ENCODE data around the gene HOXC10.

HOXC10 gene

GRCh38 chr12:53939141-53940108 lies 45.5 kb upstream of the HOXC10 start:
- no peak for TF ChIP-seq CTCF (IDR thresholded peaks at IDR 0.05; ENCODE audit: low read depth, low read length)
- no peak overlapping the region for H3K4me3 ChIP-seq (ENCODE audit: low read depth, low read length)
- no peak for DNase-seq (ENCODE audit: low read depth, low spot score)
- in situ Hi-C loops (cut with HindIII; ENCODE audit: low sequenced_read_pairs) = no loop called here

DNA sequence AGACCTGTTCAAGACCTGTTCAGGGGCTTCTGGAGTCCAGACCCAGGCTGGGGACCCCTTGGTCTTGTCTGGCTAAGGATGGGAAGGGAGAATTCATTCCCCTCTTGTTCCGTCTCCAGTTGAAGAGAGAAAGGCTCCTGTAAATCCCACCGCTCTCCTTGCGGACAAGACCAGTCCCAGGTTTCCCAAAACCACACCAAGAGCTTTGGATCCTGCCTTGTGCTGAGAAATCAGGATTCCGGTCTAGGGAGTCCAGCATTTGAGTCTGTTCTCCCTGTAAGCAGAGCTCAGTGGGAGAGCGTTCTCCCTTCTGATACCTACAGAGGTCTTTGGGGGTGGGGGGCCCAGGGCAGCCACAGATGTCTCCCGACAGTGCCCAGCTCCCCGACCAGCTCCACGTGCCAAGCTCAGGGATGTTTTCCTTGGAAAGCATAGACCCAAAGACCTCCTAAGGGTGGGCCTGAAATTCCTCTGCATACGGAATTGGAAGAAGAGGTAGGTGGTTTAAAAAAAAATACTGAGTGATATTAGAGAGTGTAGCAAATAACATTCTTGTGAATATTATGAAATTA lies 44.4 kb upstream of the HOXC10 start:
- TF ChIP-seq CTCF (IDR thresholded peaks at IDR 0.05; ENCODE audit: low read depth, low read length) = no peak
- in situ Hi-C loops (cut with HindIII; ENCODE audit: low sequenced_read_pairs) = no loop called here
- H3K4me3 ChIP-seq (ENCODE audit: low read depth, low read length) = no peak overlapping the region
- no peak for DNase-seq (ENCODE audit: low read depth, low spot score)

DNA sequence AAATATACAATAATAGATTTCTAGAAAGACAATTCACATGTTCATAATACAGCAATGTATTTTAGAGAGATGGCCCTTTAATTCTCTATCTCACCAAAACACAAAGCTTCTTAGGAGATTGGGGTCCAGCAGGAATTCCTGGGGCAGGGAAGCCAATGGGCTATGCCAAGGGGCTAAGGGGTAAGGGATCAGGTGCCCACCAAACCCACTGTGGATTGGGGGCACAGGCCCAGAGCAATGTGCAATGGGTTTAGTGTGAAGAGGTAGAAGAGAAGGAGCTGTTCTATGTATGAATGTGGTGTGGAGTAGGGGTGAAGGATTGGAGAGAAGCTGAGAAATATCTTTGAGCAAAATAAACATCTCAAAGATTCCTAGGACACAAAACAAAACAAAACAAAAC lies 43.8 kb upstream of the HOXC10 start:
- H3K4me3 ChIP-seq (ENCODE audit: low read depth, low read length) = no peak overlapping the region
- no peak for TF ChIP-seq CTCF (IDR thresholded peaks at IDR 0.05; ENCODE audit: low read depth, low read length)
- in situ Hi-C loops (cut with HindIII; ENCODE audit: low sequenced_read_pairs) = no loop called here
- DNase-seq (ENCODE audit: low read depth, low spot score) = no peak

DNA sequence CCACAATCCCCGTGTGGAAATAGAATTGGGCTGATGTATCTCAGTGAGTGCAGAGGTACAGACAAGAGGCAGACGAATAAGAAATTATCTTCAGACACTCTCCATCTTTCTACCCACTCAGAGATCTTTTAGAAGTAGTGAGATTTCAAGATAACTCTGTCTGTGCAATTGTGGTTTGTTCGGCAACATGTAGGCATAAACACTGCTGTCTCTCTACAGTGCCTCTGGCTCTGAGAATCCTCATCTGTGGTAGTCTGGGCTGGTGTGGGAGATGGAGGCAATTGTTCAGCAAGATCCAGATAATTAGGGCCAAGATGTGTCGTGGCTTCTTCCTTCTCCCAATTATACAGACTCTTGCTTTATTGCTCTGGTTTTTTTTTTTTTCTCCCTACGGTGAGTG lies 43.2 kb upstream of the HOXC10 start:
- DNase-seq (ENCODE audit: low read depth, low spot score) = no peak
- no peak overlapping the region for H3K4me3 ChIP-seq (ENCODE audit: low read depth, low read length)
- no peak for TF ChIP-seq CTCF (IDR thresholded peaks at IDR 0.05; ENCODE audit: low read depth, low read length)
- in situ Hi-C loops (cut with HindIII; ENCODE audit: low sequenced_read_pairs) = no loop called here

- no peak for TF ChIP-seq CTCF (IDR thresholded peaks at IDR 0.05; ENCODE audit: low read depth, low read length)
- DNase-seq (ENCODE audit: low read depth, low spot score) = no peak
- no peak overlapping the region for H3K4me3 ChIP-seq (ENCODE audit: low read depth, low read length)
- in situ Hi-C loops (cut with HindIII; ENCODE audit: low sequenced_read_pairs) = no loop called here
Measured at GRCh38 chr12:53942467-53942997, 42.4 kb upstream of the HOXC10 start.

- H3K4me3 ChIP-seq (ENCODE audit: low read depth, low read length) = no peak overlapping the region
- no peak for TF ChIP-seq CTCF (IDR thresholded peaks at IDR 0.05; ENCODE audit: low read depth, low read length)
- no peak for DNase-seq (ENCODE audit: low read depth, low spot score)
- in situ Hi-C loops (cut with HindIII; ENCODE audit: low sequenced_read_pairs) = no loop called here
Measured at GRCh38 chr12:53944209-53944608, 40.7 kb upstream of the HOXC10 start.
